ENCODE data around the gene HSBP1.

The HSBP1 gene

DNA sequence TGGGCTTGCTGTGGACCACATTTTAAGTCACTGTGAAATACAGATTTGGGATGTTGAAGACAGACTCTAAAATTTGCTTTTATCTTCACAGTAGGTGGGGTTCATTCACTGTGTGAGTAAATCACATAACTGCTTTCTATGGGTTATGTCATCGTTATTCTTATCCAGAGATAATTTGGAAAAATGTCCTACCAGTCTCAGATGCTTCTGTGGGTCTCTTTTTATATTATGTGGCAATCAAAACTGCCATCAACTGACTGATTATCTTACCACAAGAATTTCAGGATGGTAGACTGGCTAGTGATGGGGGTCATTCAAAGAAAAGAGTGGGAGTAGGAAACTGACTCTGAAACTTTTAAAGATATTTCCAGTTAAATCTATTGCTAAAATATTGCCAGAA is 3.1 kb downstream of the HSBP1 start:
- H3K27ac Mint-ChIP-seq: no peak overlapping the region
- H3K27me3 Mint-ChIP-seq: no peaks in the 10 kb centered on the region
- H3K36me3 Mint-ChIP-seq (ENCODE audit: low read depth): peaks cover 58% of the 10 kb centered on the region
- H3K9me3 Mint-ChIP-seq: no peaks in the 10 kb centered on the region
- intact Hi-C loops (cut with micrococcal nuclease): no loop called here
- H3K4me1 Mint-ChIP-seq (ENCODE audit: low read depth): peaks cover 52% of the 10 kb centered on the region
- H3K4me3 Mint-ChIP-seq: no peak overlapping the region

DNA sequence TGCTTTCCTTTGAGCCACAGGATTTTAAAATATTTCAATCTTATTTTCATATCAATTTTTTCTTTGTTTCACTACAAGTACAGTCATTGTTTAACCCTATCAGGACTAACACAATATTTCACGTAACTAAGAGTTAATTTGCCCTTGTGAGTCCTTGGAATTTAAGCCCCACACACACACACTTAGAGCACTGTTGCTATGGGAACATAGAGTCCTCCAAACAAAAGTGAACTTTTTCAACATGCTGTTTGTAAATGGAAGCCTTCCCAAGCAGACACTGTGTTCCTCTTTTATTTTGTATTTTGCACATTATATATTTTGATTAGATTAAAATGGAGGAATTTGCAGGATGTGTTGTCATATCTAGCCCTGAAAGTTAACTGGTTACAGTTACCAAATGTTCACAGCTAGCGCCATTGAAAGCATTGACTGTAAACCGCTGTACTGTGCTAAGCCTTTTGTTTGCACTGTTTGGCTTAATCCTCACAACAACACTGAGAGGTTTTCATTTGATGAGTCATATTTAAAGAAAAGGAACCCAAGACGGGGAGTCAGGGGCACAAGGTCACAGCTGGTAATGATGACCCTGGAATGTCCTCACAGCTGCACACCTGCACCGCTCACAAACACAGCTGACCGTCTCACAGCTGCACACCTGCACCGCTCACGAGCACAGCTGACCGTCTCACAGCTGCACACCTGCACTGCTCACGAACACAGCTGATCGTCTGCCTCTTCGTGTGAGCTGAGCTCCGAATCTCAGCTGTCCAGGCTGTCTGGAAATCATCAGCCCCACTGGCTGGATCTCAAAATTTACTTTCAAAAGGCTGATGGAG is 6.3 kb downstream of the HSBP1 start:
- peaks cover 44% of the 10 kb centered on the region for H3K36me3 Mint-ChIP-seq (ENCODE audit: low read depth)
- intact Hi-C loops (cut with micrococcal nuclease): no loop called here
- no peak overlapping the region for H3K4me3 Mint-ChIP-seq
- peaks cover 28% of the 10 kb centered on the region for H3K4me1 Mint-ChIP-seq (ENCODE audit: low read depth)
- H3K9me3 Mint-ChIP-seq: no peaks in the 10 kb centered on the region
- H3K27me3 Mint-ChIP-seq: no peaks in the 10 kb centered on the region
- no peak overlapping the region for H3K27ac Mint-ChIP-seq

DNA sequence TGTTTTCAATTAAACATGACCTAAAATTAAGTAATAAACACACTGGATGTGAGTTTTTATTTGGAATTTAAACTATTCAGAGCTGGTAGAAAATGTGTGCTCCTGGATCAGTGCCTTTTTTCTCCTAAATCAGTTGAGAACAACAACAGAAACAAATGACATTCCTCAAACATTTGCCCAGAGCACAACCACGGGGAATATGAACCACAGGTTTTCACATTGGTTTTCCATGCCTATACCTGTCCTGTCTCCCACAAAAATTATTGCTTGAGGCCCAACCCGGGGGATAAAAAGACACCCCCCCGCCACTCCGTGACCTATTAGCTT is 6.8 kb downstream of the HSBP1 start:
- intact Hi-C loops (cut with micrococcal nuclease): no loop called here
- Mint-ChIP-seq H3K27me3 (no peaks in the 10 kb centered on the region), H3K9me3 (no peaks in the 10 kb centered on the region), H3K36me3 (ENCODE audit: low read depth) (peaks cover 38% of the 10 kb centered on the region), H3K4me1 (ENCODE audit: low read depth) (peaks cover 22% of the 10 kb centered on the region), H3K4me3 (no peak overlapping the region), H3K27ac (no peak overlapping the region)

DNA sequence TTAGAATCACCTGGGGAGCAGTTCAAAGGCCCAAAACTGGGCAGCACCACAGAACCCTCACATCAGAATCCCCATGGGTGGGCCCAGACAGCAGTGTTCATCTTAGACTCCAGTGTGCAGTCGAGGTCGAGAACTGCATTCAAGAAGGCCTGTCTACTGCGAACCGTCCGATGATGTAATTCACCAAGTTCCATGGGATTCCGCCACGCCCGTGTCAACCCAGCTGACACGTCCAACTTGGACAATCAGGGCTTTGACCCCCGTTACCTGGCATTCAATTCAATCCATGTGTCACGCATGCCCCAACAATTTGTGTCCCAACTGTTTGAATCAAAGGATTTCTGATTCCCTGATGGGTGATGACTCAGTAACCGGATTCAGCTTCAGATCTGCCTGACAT is 9.2 kb downstream of the HSBP1 start:
- no peak overlapping the region for H3K4me3 Mint-ChIP-seq
- H3K4me1 Mint-ChIP-seq (ENCODE audit: low read depth): peaks cover 22% of the 10 kb centered on the region
- no peaks in the 10 kb centered on the region for H3K9me3 Mint-ChIP-seq
- intact Hi-C loops (cut with micrococcal nuclease): no loop called here
- no peak overlapping the region for H3K27ac Mint-ChIP-seq
- peaks cover 14% of the 10 kb centered on the region for H3K36me3 Mint-ChIP-seq (ENCODE audit: low read depth)
- peaks cover 1% of the 10 kb centered on the region for H3K27me3 Mint-ChIP-seq

DNA sequence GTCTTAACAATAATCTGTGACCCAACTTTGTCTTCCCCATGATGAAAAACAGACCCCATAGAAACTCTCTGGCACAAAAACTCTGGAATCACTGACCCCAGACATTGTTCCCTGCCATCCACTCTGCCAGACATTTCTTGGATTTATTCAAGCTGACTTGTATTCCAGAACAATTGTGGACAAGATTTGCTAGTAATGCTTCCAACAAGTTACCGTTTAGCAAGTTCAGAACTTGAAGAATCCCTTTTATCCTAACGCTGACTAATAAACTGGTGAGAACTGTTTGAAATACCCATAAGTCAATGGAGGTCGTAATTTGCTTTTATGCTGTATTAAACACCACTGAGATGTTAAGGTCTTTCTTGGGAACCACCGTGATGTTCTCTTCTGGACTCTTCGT is 10.5 kb downstream of the HSBP1 start:
- peaks cover 12% of the 10 kb centered on the region for H3K4me1 Mint-ChIP-seq (ENCODE audit: low read depth)
- H3K9me3 Mint-ChIP-seq: no peaks in the 10 kb centered on the region
- no peak overlapping the region for H3K4me3 Mint-ChIP-seq
- H3K27me3 Mint-ChIP-seq: peaks cover 1% of the 10 kb centered on the region
- peaks cover 2% of the 10 kb centered on the region for H3K36me3 Mint-ChIP-seq (ENCODE audit: low read depth)
- intact Hi-C loops (cut with micrococcal nuclease): no loop called here
- no peak overlapping the region for H3K27ac Mint-ChIP-seq

DNA sequence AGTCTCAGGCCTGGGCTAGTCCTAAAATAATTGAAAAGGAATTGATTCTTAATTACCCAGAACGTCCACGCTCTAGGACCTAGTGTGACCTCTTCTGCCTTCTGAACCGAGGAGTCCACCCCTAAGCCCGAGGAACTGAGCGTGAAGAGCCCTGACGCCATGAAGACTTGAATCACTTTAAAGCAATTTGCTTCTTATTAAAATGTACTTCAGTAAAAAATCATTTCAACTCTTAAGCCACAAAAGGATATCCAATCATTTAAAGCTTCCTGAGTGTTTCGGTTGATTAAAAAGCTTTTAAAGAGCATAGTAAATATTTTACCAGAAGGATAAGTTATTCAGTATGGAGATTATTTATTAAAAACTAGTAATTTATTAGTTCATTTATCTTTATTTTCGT is 11.6 kb downstream of the HSBP1 start:
- Mint-ChIP-seq H3K9me3 (no peaks in the 10 kb centered on the region), H3K27me3 (peaks cover 2% of the 10 kb centered on the region), H3K27ac (no peak overlapping the region), H3K4me1 (ENCODE audit: low read depth) (peaks cover 2% of the 10 kb centered on the region), H3K4me3 (no peak overlapping the region), H3K36me3 (ENCODE audit: low read depth) (no peaks in the 10 kb centered on the region)
- intact Hi-C loops (cut with micrococcal nuclease): no loop called here

DNA sequence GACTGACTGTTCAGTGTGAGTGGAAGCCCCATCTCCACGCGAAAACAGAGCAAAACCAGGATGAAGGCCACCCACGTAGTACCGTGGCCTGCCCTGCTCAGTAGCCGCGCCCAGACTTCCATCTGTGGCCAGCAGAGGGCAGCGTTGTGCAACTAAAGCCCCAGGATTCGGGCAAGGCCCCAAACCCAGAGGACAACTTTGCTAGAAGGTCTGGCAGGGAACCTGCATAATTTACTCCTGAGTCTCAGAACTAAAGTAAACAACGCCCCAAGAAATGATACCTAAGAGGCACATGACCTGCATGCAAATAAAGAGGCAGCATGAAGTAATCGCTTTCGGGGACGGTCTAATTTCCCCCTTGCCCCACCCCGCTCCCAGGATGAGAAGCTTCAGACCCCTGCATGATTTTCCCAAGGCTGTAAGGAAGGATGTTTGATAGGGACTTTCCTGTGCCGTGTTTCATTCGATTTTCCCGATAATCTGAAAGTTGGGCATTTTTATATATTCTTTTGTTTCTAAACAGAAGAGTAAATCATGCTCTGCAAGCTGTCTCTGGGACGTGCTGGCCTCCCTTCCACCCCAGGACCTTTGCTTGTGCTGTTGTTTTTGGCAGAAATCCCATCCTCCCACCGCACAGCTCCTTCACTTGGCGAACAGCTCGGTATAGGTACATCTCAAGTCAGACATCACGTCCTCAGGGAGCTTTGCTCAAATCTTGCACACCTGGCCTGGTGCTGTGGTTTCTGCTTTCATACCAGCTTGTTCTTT is 18.6 kb downstream of the HSBP1 start:
- peaks cover 3% of the 10 kb centered on the region for H3K27me3 Mint-ChIP-seq
- no peak overlapping the region for H3K4me3 Mint-ChIP-seq
- intact Hi-C loops (cut with micrococcal nuclease): loop anchor here (1.0 kb wide), 1 partner anchor 52 kb away; no protein-coding TSS in a partner anchor
- no peaks in the 10 kb centered on the region for H3K36me3 Mint-ChIP-seq (ENCODE audit: low read depth)
- H3K4me1 Mint-ChIP-seq (ENCODE audit: low read depth): peaks cover 5% of the 10 kb centered on the region
- H3K9me3 Mint-ChIP-seq: no peaks in the 10 kb centered on the region
- H3K27ac Mint-ChIP-seq: no peak overlapping the region

DNA sequence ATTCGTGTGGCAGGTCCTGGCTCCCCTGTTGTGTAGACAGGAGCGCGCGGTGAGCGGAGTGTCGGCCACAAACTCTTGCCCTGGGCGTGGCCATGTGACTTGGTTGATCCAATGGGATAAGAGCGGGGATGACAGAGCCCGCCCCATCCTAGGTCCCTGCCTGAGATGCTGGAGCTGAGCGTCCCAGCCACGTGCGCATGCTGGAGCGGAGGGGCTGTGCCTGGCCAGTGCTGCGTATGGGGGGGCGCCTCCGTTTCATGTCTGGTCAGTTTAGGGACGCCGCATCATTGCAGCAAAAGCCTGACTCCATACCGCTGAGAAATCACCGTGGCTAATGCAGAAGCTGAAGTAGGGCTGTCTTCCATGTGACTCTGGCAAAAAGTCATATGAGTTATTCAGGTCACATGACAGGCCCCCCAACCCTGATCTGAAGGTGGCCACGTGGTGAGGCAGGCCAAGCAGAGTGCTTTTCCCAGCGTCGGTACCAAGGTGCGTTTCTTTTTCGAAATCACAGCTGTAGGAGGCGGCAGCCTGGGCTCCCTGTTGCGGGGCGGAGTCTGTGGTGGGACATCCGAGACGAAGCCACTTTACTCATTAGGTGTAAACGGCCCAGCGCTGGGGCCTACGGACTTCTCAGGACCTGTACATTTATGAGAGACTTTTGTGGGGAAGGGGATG is 22.5 kb downstream of the HSBP1 start:
- peaks cover 4% of the 10 kb centered on the region for H3K27me3 Mint-ChIP-seq
- intact Hi-C loops (cut with micrococcal nuclease): no loop called here
- H3K27ac Mint-ChIP-seq: no peak overlapping the region
- no peaks in the 10 kb centered on the region for H3K9me3 Mint-ChIP-seq
- H3K4me1 Mint-ChIP-seq (ENCODE audit: low read depth): peaks cover 7% of the 10 kb centered on the region
- no peak overlapping the region for H3K4me3 Mint-ChIP-seq
- H3K36me3 Mint-ChIP-seq (ENCODE audit: low read depth): no peaks in the 10 kb centered on the region

DNA sequence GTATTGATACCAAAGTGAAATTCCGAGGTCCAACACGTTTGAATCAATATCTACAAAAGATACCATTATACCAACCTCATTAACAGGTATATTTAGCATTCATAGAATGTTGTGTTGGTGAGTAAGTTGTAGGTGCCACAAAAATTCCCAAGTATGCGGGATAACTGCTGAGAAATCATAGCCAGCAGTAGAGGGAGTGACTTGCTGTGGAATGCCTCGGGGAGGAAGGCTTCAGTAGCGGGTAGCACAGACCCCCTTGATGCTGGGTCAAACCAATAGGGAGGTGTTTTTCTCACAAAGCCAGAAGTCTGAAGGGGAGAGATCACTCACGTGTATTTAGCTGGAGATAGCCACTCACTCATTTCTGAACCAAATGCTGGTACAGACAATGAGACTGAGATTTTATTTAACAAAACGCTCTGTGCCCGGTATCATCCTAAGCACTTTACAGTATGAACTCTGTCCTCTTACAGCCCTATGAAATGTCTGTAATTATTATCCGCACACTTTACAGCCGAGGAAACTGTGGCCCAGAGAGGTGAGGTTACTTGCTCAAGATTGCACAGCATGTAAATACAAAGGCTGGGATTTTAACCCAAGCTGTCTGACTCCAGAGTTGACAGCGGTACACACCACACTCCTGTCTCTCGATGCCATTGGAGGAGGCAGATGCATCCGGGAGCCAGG is 23.1 kb downstream of the HSBP1 start:
- intact Hi-C loops (cut with micrococcal nuclease): no loop called here
- no peaks in the 10 kb centered on the region for H3K9me3 Mint-ChIP-seq

DNA sequence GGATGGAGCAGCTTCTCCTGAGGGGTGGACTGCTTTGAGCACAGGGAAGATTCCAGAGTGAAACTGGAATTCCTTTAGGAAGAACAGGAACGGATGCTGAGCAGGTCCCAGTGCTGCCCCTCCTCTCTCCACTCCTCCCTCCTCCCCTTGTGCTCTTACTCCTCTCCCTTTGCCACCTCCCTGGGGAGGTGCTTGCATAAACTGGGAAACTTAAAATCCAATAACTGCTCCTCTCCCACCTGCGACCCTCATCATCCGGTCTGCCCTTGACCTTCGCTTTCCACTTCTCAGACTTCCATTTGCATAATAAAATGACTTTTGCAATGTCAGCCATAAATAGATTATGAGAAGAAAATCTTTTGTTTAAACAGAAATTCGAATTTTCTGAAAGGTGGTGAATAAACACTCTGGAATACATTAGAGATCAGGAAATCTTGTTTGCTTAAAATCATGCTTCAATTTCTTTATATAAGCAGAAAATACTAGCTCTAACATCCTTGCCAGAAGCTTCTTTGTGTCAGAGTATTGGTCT is 23.7 kb downstream of the HSBP1 start:
- no peak overlapping the region for H3K4me3 Mint-ChIP-seq
- peaks cover 11% of the 10 kb centered on the region for H3K4me1 Mint-ChIP-seq (ENCODE audit: low read depth)
- H3K9me3 Mint-ChIP-seq: no peaks in the 10 kb centered on the region
- peaks cover 4% of the 10 kb centered on the region for H3K27me3 Mint-ChIP-seq
- intact Hi-C loops (cut with micrococcal nuclease): no loop called here
- H3K27ac Mint-ChIP-seq: no peak overlapping the region
- H3K36me3 Mint-ChIP-seq (ENCODE audit: low read depth): no peaks in the 10 kb centered on the region

More for the DNA sequence above, 23.1 kb downstream of the HSBP1 start:
- Mint-ChIP-seq H3K36me3 (ENCODE audit: low read depth) (no peaks in the 10 kb centered on the region), H3K4me3 (no peak overlapping the region), H3K27ac (no peak overlapping the region), H3K27me3 (peaks cover 4% of the 10 kb centered on the region), H3K4me1 (ENCODE audit: low read depth) (peaks cover 8% of the 10 kb centered on the region)

DNA sequence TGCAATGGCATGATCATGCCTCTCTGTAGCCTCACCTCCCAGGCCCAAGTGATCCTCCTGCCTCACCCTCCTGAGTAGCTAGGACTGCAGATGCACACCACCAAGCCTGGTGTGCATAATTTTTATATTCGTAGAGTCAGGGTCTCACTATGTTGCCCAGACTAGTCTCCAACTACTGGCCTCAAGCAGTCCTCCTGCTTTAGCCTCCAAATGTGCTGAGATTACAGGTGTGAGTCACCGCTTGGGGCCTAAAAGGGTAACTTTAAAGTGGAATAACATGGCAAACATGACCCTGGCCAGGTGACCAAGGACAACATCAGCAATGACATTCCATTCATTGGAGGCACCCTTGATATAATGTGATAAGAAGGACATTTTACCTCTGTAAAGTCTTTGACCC is 26.1 kb downstream of the HSBP1 start:
- no peaks in the 10 kb centered on the region for H3K9me3 Mint-ChIP-seq
- H3K36me3 Mint-ChIP-seq (ENCODE audit: low read depth): no peaks in the 10 kb centered on the region
- peaks cover 10% of the 10 kb centered on the region for H3K27me3 Mint-ChIP-seq
- H3K27ac Mint-ChIP-seq: no peak overlapping the region
- peaks cover 11% of the 10 kb centered on the region for H3K4me1 Mint-ChIP-seq (ENCODE audit: low read depth)
- intact Hi-C loops (cut with micrococcal nuclease): no loop called here
- H3K4me3 Mint-ChIP-seq: no peak overlapping the region

DNA sequence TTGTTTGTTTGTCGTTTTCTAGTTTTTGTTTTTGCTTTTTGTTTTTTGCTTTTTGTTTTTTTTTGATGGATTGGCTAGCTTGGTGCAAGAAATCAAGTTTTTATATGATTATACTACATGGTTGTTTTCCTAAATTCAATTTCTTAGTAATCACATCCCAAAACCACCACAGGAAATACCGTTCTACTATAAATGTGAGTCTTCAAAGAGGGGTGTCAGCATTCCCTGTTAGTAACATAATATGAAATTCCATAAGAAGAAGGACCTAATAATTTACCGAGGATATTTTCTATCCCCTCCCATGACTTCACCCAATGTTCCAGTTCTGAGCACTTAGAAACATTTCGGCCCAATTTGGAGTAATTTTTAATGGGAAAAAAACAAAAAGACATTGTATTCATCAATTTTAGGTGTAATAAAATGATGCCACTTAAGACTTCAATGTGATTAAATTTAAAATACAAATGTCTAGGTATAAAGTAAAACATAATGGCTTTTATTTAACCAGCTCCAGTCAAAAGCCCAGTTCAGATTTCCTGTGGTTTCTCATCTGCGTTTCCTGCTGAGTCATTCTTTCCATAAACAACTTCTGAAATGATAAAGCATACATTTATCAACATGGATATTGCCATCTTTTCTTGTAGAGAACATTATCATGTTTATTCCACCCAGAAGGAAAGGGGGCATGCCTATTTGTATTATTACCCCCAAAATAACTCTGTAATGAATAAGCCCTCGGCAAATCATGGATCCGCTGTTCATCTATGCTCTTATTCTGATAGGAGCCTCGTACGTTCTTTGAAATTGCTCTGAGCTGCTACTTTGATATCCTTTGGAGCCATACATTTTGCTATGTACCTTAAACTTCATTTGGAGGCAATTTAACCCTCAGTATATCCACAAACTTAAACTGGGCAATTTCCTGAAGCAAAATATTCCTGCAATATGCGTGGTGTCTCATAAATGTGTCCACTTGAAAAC is 28.1 kb downstream of the HSBP1 start:
- no peak overlapping the region for H3K4me3 Mint-ChIP-seq
- peaks cover 11% of the 10 kb centered on the region for H3K4me1 Mint-ChIP-seq (ENCODE audit: low read depth)
- no peak overlapping the region for H3K27ac Mint-ChIP-seq
- no peaks in the 10 kb centered on the region for H3K9me3 Mint-ChIP-seq
- H3K36me3 Mint-ChIP-seq (ENCODE audit: low read depth): no peaks in the 10 kb centered on the region
- H3K27me3 Mint-ChIP-seq: peaks cover 10% of the 10 kb centered on the region
- intact Hi-C loops (cut with micrococcal nuclease): no loop called here

DNA sequence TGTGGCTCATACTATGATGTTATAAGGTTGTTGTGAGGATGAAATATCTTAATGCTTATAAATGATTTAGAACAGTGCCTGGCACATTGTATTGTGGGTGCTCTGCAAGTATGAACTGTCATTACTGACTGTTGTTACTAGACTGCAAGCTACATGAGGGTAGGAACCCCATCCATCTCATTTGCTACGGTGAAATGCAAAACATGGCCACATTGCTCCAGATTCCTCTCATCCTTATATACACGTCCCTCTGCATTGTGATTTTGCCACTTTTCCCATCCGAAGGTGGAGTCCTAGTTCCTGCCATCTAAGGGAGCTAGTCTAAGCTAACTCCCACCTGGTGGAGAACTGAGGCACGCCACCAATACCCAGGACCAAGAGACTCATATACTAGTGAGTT is 29.8 kb downstream of the HSBP1 start:
- Mint-ChIP-seq H3K27ac (no peak overlapping the region), H3K4me1 (ENCODE audit: low read depth) (peaks cover 17% of the 10 kb centered on the region), H3K9me3 (no peaks in the 10 kb centered on the region), H3K36me3 (ENCODE audit: low read depth) (no peaks in the 10 kb centered on the region), H3K4me3 (no peak overlapping the region), H3K27me3 (peaks cover 7% of the 10 kb centered on the region)
- intact Hi-C loops (cut with micrococcal nuclease): no loop called here
